CD14-positive monocyte (primary cell): ENCODE results near the gene ZIC2. TPM values are rescaled to one million over a fixed set of nuclear protein-coding genes. Genes with fewer than 3 reads are reported as not detected.

Experiments used
- DNase-seq, 3 donors: peaks; one replicate each; pipeline ENCODE4 v3.0.0-alpha.2; 2011 to 2022
- H2AFZ ChIP-seq: 2 replicates; pipeline ENCODE4 v1.6.0; 2012; ENCODE audit warnings: mild to moderate bottlenecking, low read depth, low read length, inconsistent platforms; ENCODE audit not compliant: insufficient read depth, poor library complexity, severe bottlenecking
- H3K27ac ChIP-seq, 2 donors: 1 replicate in 1 of 2; 2 replicates in 1 of 2; pipeline ENCODE4 v1.5.1; 2012 to 2013; ENCODE audit warnings: low read length in 2 of 2, control low read depth in 1 of 2, inconsistent platforms in 1 of 2, low read depth in 1 of 2, mild to moderate bottlenecking in 1 of 2
- H3K27me3 ChIP-seq, 2 donors: one replicate each; pipeline versions ENCODE4 v1.6.0 to v1.6.1; 2011 to 2013; ENCODE audit warnings: low read length in 2 of 2; ENCODE audit not compliant: control insufficient read depth in 2 of 2, insufficient read depth in 2 of 2
- H3K36me3 ChIP-seq, 2 donors: replicated peaks in 1 of 2; 1 replicate in 1 of 2; 2 replicates in 1 of 2; pipeline versions ENCODE4 v1.5.1 to v1.6.1; 2012 to 2013; ENCODE audit warnings: low read length in 2 of 2, control low read depth in 1 of 2, inconsistent platforms in 1 of 2, mild to moderate bottlenecking in 1 of 2; ENCODE audit not compliant: insufficient read depth in 2 of 2, control insufficient read depth in 1 of 2
- H3K4me1 ChIP-seq, 2 donors: 1 replicate in 1 of 2; 2 replicates in 1 of 2; pipeline versions ENCODE4 v1.5.1 to v1.6.1; 2012 to 2013; ENCODE audit warnings: low read length in 2 of 2, control low read depth in 1 of 2, inconsistent platforms in 1 of 2, mild to moderate bottlenecking in 1 of 2, moderate library complexity in 1 of 2; ENCODE audit not compliant: insufficient read depth in 2 of 2, control insufficient read depth in 1 of 2
- H3K4me2 ChIP-seq: replicated peaks from 2 replicates; pipeline ENCODE3; 2012; ENCODE audit warnings: low read length, moderate library complexity, mild to moderate bottlenecking; ENCODE audit not compliant: poor library complexity, severe bottlenecking; ENCODE audit errors: extremely low read depth
- H3K4me3 ChIP-seq, 3 experiments: fragments of 200-600 bp in 1 of 3; sonication (generic) in 1 of 3; replicated peaks in 1 of 3; 1 replicate in 2 of 3; 2 replicates in 1 of 3; pipeline ENCODE4 v1.5.1; 2011 to 2013; ENCODE audit warnings: low read length in 3 of 3, mild to moderate bottlenecking in 3 of 3, control low read depth in 2 of 3, low read depth in 2 of 3, inconsistent platforms in 1 of 3, moderate library complexity in 1 of 3
- H3K79me2 ChIP-seq: 2 replicates; pipeline ENCODE4 v1.6.0; 2012; ENCODE audit warnings: mild to moderate bottlenecking, control low read depth, inconsistent platforms, low read length, moderate library complexity; ENCODE audit not compliant: insufficient read depth
- H3K9ac ChIP-seq: 2 replicates; pipeline ENCODE4 v1.6.0; 2017; ENCODE audit warnings: low read length, mild to moderate bottlenecking; ENCODE audit not compliant: insufficient read depth, poor library complexity, severe bottlenecking
- H3K9me3 ChIP-seq, 2 donors: replicated peaks in 1 of 2; 1 replicate in 1 of 2; 2 replicates in 1 of 2; pipeline versions ENCODE4 v1.5.1 to v1.6.1; 2012 to 2013; ENCODE audit warnings: low read length in 2 of 2, control low read depth in 1 of 2; ENCODE audit not compliant: control insufficient read depth in 1 of 2, insufficient read depth in 1 of 2
- H4K20me1 ChIP-seq: 2 replicates; pipeline ENCODE4 v1.6.0; 2012; ENCODE audit warnings: mild to moderate bottlenecking, low read length, control low read depth, moderate library complexity; ENCODE audit not compliant: insufficient read depth
- H3K27ac Mint-ChIP-seq, 7 donors: one replicate each; pipeline ENCODE4 v1.8.0; 2020; ENCODE audit warnings: mild to moderate bottlenecking in 7 of 7, mixed read lengths in 7 of 7, moderate library complexity in 6 of 7, inconsistent platforms in 2 of 7
- H3K27me3 Mint-ChIP-seq, 3 donors: one replicate each; pipeline ENCODE4 v1.8.0; 2021 to 2022; ENCODE audit warnings: low read depth in 3 of 3, mild to moderate bottlenecking in 3 of 3, mixed read lengths in 3 of 3, moderate library complexity in 3 of 3, inconsistent platforms in 1 of 3
- H3K36me3 Mint-ChIP-seq, 2 donors: one replicate each; pipeline ENCODE4 v1.8.0; 2020; ENCODE audit warnings: mixed read lengths in 2 of 2, inconsistent platforms in 1 of 2, mild to moderate bottlenecking in 1 of 2
- H3K4me1 Mint-ChIP-seq: one replicate; pipeline ENCODE4 v1.8.0; 2020; ENCODE audit warnings: mild to moderate bottlenecking, mixed read lengths
- H3K4me3 Mint-ChIP-seq, 2 donors: one replicate each; pipeline ENCODE4 v1.8.0; 2020; ENCODE audit warnings: mild to moderate bottlenecking in 2 of 2, mixed read lengths in 2 of 2, moderate library complexity in 1 of 2
- H3K9me3 Mint-ChIP-seq, 7 donors: one replicate each; pipeline ENCODE4 v1.8.0; 2020 to 2022; ENCODE audit warnings: mixed read lengths in 7 of 7, mild to moderate bottlenecking in 6 of 7, moderate library complexity in 6 of 7, inconsistent platforms in 2 of 7
- CTCF ChIP-seq: fragments of 200-600 bp; IDR thresholded peaks from one replicate; pipeline ENCODE4 v1.8.0; 2022; ENCODE audit warnings: antibody characterized with exemption, mild to moderate bottlenecking
- WGBS: methylation state at CpG from one replicate; pipeline ENCODE4 v1.1.5; 2013; ENCODE audit warnings: missing lambda C conversion rate; ENCODE audit not compliant: insufficient coverage; 5-methylcytosine and 5-hydroxymethylcytosine counted together
- intact Hi-C, 2 donors: fragments of 100-400 bp; cut with micrococcal nuclease; formaldehyde crosslinking; loops; one replicate each; pipeline versions ENCODE4 v1.15.0 to v1.15.1; 2023
- polyA plus RNA-seq, 3 donors: library from polyadenylated mRNA; depleted of rRNA in 1 of 3; unstranded in 2 of 3; stranded (reverse) in 1 of 3; fragments of 300-500 nt in 2 of 3; fragments of >200 nt in 1 of 3; fragmentation: Illumina TruSeq in 2 of 3; gene quantifications; 1 replicate in 2 of 3; 2 replicates in 1 of 3; pipeline ENCODE4 v1.2.3, GENCODE V29; 2012 to 2021

Gene ZIC2
- polyA plus RNA-seq, 3 donors: not detected

GRCh38 chr13:99979453-99980200 is 2.0 kb upstream of the ZIC2 start:
- no peaks in the 10 kb centered on the region for H3K79me2 ChIP-seq
- intact Hi-C loops: no loop called here
- H2AFZ ChIP-seq: no peak overlapping the region
- H3K27me3 Mint-ChIP-seq: peaks cover 78 to 97% (median 85%) of the 10 kb centered on the region in 3 donors
- peak overlapping the region; percentile 48 for H3K4me2 ChIP-seq
- H3K27me3 ChIP-seq: peaks cover 78 to 85% of the 10 kb centered on the region in 2 donors
- no peak overlapping the region for H3K9ac ChIP-seq
- H3K4me1 ChIP-seq: peaks cover 28 to 56% of the 10 kb centered on the region in 2 donors
- H3K27ac Mint-ChIP-seq: no peak overlapping the region
- peak overlapping the region; percentile 43 to 82 for H3K4me3 Mint-ChIP-seq
- peak overlapping the region in 1 of 3 experiments; percentile 48 for H3K4me3 ChIP-seq
- TF ChIP-seq CTCF: no peak
- no peak for DNase-seq
- H3K27ac ChIP-seq: no peak overlapping the region
- H3K4me1 Mint-ChIP-seq: peaks cover 39% of the 10 kb centered on the region
- 4% methylated on average over 42 of the region's 59 CpGs for WGBS
- H4K20me1 ChIP-seq: no peaks in the 10 kb centered on the region
- peaks cover 21 to 72% of the 10 kb centered on the region in 2 donors for H3K9me3 ChIP-seq
- peaks cover 0 to 57% (median 33%) of the 10 kb centered on the region in 7 donors for H3K9me3 Mint-ChIP-seq
- H3K36me3 Mint-ChIP-seq: peaks cover 9 to 15% of the 10 kb centered on the region in 2 donors
- H3K36me3 ChIP-seq: no peaks in the 10 kb centered on the region

GRCh38 chr13:99980201-99980823 is 1.3 kb upstream of the ZIC2 start:
- Mint-ChIP-seq H3K4me3 (peak overlapping the region; percentile 62 to 82), H3K27ac (no peak overlapping the region), H3K4me1 (peaks cover 39% of the 10 kb centered on the region), H3K36me3 (peaks cover 9 to 15% of the 10 kb centered on the region in 2 donors), H3K27me3 (peaks cover 74 to 96% (median 82%) of the 10 kb centered on the region in 3 donors), H3K9me3 (peaks cover 0 to 53% (median 32%) of the 10 kb centered on the region in 7 donors)
- WGBS: under 1% methylated on average over 54 of the region's 76 CpGs
- Histone ChIP-seq H4K20me1 (no peaks in the 10 kb centered on the region), H3K9ac (no peak overlapping the region), H2AFZ (no peak overlapping the region), H3K27me3 (peaks cover 77 to 84% of the 10 kb centered on the region in 2 donors), H3K4me1 (peaks cover 28 to 56% of the 10 kb centered on the region in 2 donors), H3K27ac (no peak overlapping the region), H3K4me2 (peak overlapping the region; percentile 62), H3K4me3 (peak overlapping the region in 1 of 3 experiments; percentile 61), H3K36me3 (no peaks in the 10 kb centered on the region), H3K9me3 (peaks cover 16 to 72% of the 10 kb centered on the region in 2 donors), H3K79me2 (no peaks in the 10 kb centered on the region)
- intact Hi-C loops: no loop called here
- no peak for TF ChIP-seq CTCF
- DNase-seq: no peak
